Neural crest cell (in vitro differentiated cells): ENCODE measurements around the gene TMEM259. TPM values are rescaled to one million over a fixed set of nuclear protein-coding genes. Genes with fewer than 3 reads are reported as not detected.

Experiments
- DNase-seq: peaks from one replicate; pipeline ENCODE4 v3.0.0; 2021; ENCODE audit warnings: low read depth, mixed read lengths, low spot score
- H3K27ac Mint-ChIP-seq: one replicate; pipeline ENCODE4 v1.8.0; 2021; ENCODE audit warnings: mild to moderate bottlenecking, mixed read lengths; ENCODE audit not compliant: unreplicated experiment
- H3K27me3 Mint-ChIP-seq: 2 replicates; pipeline ENCODE4 v1.8.0; 2021; ENCODE audit warnings: low read depth, mild to moderate bottlenecking, mixed read lengths
- H3K36me3 Mint-ChIP-seq: 2 replicates; pipeline ENCODE4 v1.8.0; 2021; ENCODE audit warnings: low read depth, mild to moderate bottlenecking, mixed read lengths
- H3K4me1 Mint-ChIP-seq: 2 replicates; pipeline ENCODE4 v1.8.0; 2021; ENCODE audit warnings: mixed read lengths
- H3K4me3 Mint-ChIP-seq: one replicate; pipeline ENCODE4 v1.8.0; 2021; ENCODE audit warnings: mild to moderate bottlenecking, mixed read lengths
- H3K9me3 Mint-ChIP-seq: 2 replicates; pipeline ENCODE4 v1.8.0; 2021; ENCODE audit warnings: mixed read lengths
- CTCF ChIP-seq: fragments of 200-600 bp; sonication (generic); conservative IDR thresholded peaks from 2 replicates; pipeline ENCODE4 v1.5.0; 2021; ENCODE audit warnings: antibody characterized with exemption, mild to moderate bottlenecking
- total RNA-seq: library from RNA; stranded (reverse); gene quantifications from 2 replicates; pipeline ENCODE4 v1.2.1, GENCODE V29; 2021

TMEM259 gene
- total RNA-seq, 1 donor from 2014 or later = 170 TPM

GRCh38 chr19:989381-990081 is 31.4 kb downstream of the TMEM259 start:
- no peak for DNase-seq
- Mint-ChIP-seq H3K27ac (no peak overlapping the region), H3K4me1 (peaks cover 11% of the 10 kb centered on the region), H3K36me3 (peaks cover 2% of the 10 kb centered on the region), H3K9me3 (no peaks in the 10 kb centered on the region), H3K27me3 (peaks cover 7% of the 10 kb centered on the region), H3K4me3 (no peak overlapping the region)
- peak; percentile 33 for TF ChIP-seq CTCF

GRCh38 chr19:988510-988909 is 32.4 kb downstream of the TMEM259 start:
- Mint-ChIP-seq H3K27me3 (peaks cover 8% of the 10 kb centered on the region), H3K9me3 (no peaks in the 10 kb centered on the region), H3K27ac (no peak overlapping the region), H3K36me3 (peaks cover 2% of the 10 kb centered on the region), H3K4me3 (peak overlapping the region; percentile 15), H3K4me1 (peaks cover 14% of the 10 kb centered on the region)
- TF ChIP-seq CTCF = no peak
- DNase-seq = no peak

- Mint-ChIP-seq H3K27ac (no peak overlapping the region), H3K36me3 (peaks cover 2% of the 10 kb centered on the region), H3K27me3 (peaks cover 7% of the 10 kb centered on the region), H3K9me3 (no peaks in the 10 kb centered on the region), H3K4me1 (peaks cover 14% of the 10 kb centered on the region), H3K4me3 (no peak overlapping the region)
- DNase-seq = no peak
- no peak for TF ChIP-seq CTCF
These were observed 32.8 kb downstream of the TMEM259 start for GRCh38 chr19:988081-988480.

GRCh38 chr19:986083-986482 is 34.8 kb downstream of the TMEM259 start:
- H3K27me3 Mint-ChIP-seq = peaks cover 7% of the 10 kb centered on the region
- H3K9me3 Mint-ChIP-seq = no peaks in the 10 kb centered on the region
- no peak for DNase-seq
- peak overlapping the region; percentile 98 for H3K4me3 Mint-ChIP-seq
- TF ChIP-seq CTCF = no peak
- H3K4me1 Mint-ChIP-seq = peaks cover 14% of the 10 kb centered on the region
- H3K36me3 Mint-ChIP-seq = no peaks in the 10 kb centered on the region
- no peak overlapping the region for H3K27ac Mint-ChIP-seq

- peak; percentile 89 for DNase-seq
- Mint-ChIP-seq H3K27me3 (peaks cover 10% of the 10 kb centered on the region), H3K4me3 (peak within 1 kb of the TSS; percentile 98), H3K9me3 (no peaks in the 10 kb centered on the region), H3K4me1 (peaks cover 23% of the 10 kb centered on the region), H3K36me3 (no peaks in the 10 kb centered on the region), H3K27ac (peak within 1 kb of the TSS; percentile 99)
- TF ChIP-seq CTCF = no peak
These were observed 36.6 kb downstream of the TMEM259 start, which contains the start of gene WDR18 for GRCh38 chr19:984165-984967. TSS of gene WDR18 (plus strand) at chr19:984345. CDS start at chr19:984354, 9 bp downstream.
